ENCODE measurements around the gene DHX16.

Gene DHX16

GRCh38 chr6:30615958-30616810 lies 56.6 kb downstream of the DHX16 start:
- FAIRE-seq (no peak), DNase-seq (ENCODE audit: insufficient read length, low spot score) (no peak)
- no peak for TF ChIP-seq POLR2A (IDR thresholded peaks at IDR 0.05; ENCODE audit: low read depth, low read length)

DNA sequence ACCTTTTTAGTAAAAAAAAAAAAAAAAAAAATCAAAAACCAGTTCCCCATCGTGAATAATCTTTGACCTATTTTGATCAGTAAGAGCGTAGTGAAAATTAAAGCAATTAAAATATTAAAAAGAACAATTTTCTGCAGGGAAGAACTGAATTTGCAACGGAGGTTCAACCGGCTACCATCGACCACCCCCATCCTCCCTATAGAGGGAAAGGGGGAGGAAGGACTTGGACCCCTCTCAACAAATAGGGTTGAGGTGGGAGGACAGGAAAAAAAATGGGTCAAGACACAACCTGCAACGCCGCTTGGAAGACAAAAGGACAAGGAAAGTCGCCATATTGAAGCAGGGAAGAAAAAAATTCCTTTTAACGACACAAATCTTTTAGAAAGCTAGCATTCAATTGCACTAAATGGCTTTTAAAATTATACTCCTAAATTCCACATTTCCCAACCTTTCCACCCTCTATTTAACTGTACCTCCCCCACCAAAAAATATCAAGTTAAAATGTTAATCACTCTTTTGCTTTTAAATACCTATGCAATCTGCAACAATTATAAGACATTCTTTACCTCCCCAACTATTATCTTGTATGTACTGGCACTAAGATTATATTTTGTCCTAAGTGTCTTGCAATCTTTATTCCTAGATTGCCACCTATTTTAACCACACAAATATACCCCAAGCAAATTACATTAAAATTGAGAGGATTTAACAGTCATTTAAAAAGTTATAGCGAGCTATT lies 57.4 kb downstream of the DHX16 start:
- DNase-seq (ENCODE audit: insufficient read length, low spot score), result no peak
- TF ChIP-seq POLR2A (IDR thresholded peaks at IDR 0.05; ENCODE audit: low read depth, low read length), result 0 out of 2 replicates have a peak, but pooled peaks have one; percentile 19
- FAIRE-seq, result no peak

DNA sequence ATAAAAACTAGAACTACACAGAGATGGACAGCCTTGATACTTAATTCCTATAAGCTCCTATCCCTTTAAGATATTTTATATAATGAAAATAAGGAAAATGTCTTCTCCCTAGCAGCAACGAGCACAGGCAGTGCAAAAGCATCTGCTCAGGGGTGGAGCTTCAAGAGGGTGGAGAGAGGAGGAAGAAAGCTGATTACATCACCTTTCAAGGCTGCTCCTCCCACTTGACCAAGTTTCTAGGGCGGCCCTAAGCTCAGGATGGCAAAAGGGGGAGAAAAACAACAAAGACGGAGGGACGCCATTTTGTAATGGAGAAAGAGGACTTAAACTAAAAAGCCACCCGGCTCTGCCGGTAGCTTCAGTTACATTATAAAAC lies 58.0 kb downstream of the DHX16 start:
- peak; percentile 78 for FAIRE-seq
- peak; percentile 40 for DNase-seq (ENCODE audit: insufficient read length, low spot score)
- TF ChIP-seq POLR2A (IDR thresholded peaks at IDR 0.05; ENCODE audit: low read depth, low read length), result no peak

DNA sequence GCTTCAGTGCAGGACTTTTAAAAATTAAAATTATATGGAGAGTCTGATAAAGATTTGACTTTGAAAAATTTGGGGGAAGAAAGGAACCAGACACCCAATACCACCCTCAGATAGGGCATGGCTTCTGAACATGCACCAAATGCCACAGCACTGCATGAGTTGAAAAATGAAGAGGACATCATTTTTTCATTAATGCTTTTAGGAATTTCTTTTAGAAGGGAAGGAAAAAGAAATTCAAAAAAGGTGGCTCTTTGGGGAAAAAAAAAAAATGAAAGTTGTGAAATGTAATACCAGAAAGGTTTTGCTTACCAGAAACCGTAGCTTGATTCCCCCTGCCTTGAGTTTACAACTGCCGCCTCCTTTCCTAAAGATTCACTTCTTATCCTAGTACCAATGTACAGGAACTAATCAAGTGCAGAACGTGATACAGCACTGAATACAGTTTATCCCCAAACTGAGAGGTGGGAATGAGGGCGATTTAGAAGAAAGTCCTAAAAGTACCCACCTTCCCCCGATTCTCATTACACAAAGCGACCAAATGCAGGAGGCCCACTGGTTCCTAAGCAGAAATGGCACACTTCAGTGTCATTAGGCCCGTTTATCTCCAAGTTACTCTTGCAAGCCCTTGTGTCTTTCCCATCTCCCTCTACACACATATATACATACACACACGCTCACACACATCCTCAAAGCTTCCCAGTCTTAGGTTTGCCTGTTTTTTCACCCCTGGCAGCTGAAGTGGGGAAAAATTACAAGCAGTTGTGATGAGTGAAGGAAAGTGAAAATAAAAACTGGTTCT lies 58.6 kb downstream of the DHX16 start:
- no peak for FAIRE-seq
- DNase-seq (ENCODE audit: insufficient read length, low spot score), result no peak
- TF ChIP-seq POLR2A (IDR thresholded peaks at IDR 0.05; ENCODE audit: low read depth, low read length), result peak; percentile 29; the same call in 1 of the 2 replicates

DNA sequence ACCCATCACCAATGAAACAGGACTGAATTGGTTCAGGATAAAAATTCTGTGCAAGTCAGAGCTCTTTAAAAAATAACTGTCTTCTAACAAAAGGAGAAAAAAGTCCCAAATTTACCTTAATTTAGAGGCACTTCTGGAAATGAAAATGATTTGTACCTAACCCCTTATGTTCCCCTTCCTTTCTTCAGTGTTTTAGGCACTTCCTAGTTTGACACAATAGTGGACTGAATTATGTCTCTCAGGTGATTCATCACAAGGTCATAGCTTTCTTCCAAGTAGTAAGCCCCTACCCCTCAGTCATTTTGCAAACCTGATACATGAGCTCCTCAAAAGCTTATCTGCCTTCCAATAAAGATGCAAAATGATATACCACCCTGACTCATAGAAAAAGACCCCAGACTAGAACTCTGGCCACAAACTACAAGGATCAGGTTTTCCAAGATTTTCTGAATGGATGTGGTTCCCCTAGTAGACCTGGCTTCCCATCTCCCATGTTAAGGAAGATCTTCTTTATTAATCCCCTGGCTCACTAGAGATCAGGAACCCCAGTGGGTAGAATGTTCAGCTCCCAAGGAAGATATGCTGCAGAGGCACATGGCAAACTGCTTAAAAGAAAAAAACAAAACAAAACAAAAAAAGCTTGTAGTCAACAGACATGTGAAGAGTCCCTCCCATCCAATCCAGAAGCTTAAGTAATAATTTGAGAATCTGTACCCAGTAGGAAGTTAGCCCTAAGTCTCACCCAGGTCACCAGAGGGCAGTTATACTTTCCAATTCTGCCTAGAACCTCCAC lies 59.4 kb downstream of the DHX16 start:
- no peak for TF ChIP-seq POLR2A (IDR thresholded peaks at IDR 0.05; ENCODE audit: low read depth, low read length)
- DNase-seq (ENCODE audit: insufficient read length, low spot score) (no peak), FAIRE-seq (no peak)

DNA sequence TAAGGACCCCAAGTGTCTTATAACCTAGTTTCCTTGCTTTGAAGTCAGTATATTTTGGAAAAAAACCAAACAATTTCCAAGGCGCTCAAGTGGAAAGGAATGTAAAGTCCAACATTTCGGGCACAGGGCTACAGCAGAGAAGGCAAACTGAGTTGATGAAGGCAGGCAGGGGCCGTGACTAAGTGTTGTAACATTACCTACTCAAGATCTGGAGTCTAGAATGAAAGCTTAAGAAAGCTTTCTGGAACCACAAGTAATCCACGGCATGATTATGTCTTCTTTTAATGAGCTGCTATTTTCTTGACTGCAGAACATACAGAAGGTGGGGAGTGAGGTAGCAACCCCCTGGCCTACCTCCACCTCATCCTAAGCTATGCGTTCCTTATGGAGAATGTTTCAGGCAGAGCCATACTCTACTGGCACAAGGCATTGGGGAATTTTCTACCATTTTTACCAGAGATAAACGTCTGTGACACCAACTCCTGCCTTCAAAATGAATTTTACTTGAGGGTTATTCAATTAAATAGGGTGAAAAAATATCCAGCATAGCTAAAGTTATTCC lies 60.0 kb downstream of the DHX16 start:
- TF ChIP-seq POLR2A (IDR thresholded peaks at IDR 0.05; ENCODE audit: low read depth, low read length), result 0 out of 2 replicates have a peak, but pooled peaks have one; percentile 25
- no peak for FAIRE-seq
- DNase-seq (ENCODE audit: insufficient read length, low spot score), result no peak

- no peak for TF ChIP-seq POLR2A (IDR thresholded peaks at IDR 0.05; ENCODE audit: low read depth, low read length)
- DNase-seq (ENCODE audit: insufficient read length, low spot score), result no peak
- no peak for FAIRE-seq
These were observed 60.6 kb downstream of the DHX16 start for GRCh38 chr6:30612213-30612612.

- FAIRE-seq (no peak), DNase-seq (ENCODE audit: insufficient read length, low spot score) (no peak)
- TF ChIP-seq POLR2A (IDR thresholded peaks at IDR 0.05; ENCODE audit: low read depth, low read length), result no peak
These were observed 61.0 kb downstream of the DHX16 start for GRCh38 chr6:30611856-30612194.

- DNase-seq (ENCODE audit: insufficient read length, low spot score) (no peak), FAIRE-seq (no peak)
- TF ChIP-seq POLR2A (IDR thresholded peaks at IDR 0.05; ENCODE audit: low read depth, low read length), result no peak
These were observed 61.5 kb downstream of the DHX16 start for GRCh38 chr6:30611150-30611855.

DNA sequence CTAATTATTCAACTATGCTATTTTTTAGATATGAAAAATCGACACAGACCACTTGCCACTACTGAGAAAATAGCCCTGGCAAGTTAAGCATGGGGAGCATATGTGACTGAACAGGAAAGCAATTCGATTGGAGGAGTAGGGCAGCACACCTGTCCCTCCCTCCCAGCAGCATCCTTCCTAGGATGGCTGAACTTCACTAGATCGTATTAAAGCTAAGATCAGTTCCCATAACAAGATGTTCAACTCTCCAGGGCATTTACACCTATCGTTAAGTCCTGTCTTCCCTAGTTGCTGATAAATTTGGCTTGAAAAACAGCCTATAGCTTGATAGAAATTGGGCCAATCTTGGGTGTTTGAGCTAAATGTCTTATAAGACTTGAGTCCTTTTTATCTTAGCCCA lies 62.7 kb downstream of the DHX16 start:
- DNase-seq (ENCODE audit: insufficient read length, low spot score) (no peak), FAIRE-seq (no peak)
- TF ChIP-seq POLR2A (IDR thresholded peaks at IDR 0.05; ENCODE audit: low read depth, low read length), result no peak

DNA sequence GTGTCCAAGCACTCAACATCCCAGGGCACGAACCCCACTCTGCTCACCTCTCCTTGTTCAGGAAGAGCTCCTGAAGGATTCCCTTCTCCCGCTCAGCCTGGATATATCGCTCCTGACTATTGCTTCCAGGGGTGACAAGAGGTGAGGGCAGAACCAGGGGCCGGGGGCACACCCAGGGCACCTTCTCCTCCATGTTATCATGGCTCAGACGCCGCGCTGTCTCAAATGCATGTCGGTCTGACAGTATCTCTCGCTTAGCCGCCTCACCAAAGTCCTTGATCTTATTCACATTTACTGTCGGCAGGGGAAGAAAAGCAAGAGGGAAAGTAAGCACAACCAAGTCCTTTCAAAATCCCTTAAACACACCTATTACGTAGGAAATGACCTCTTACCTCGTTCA lies 68.8 kb downstream of the DHX16 start:
- DNase-seq (ENCODE audit: insufficient read length, low spot score), result no peak
- no peak for FAIRE-seq

More for the DNA sequence above, 68.8 kb downstream of the DHX16 start:
- no peak for TF ChIP-seq POLR2A (IDR thresholded peaks at IDR 0.05; ENCODE audit: low read depth, low read length)
